HG02678 (cell line): ENCODE data around the gene CD58.
"Not testable (repeated sequence)": the region's sequence is repeated elsewhere in the genome, so short reads cannot be mapped to it uniquely, and the experiment has no call there.

Experiments
- ATAC-seq: cut with Tn5 transposase; IDR thresholded peaks from one replicate; pipeline ENCODE4 v1.9.1; 2021; ENCODE audit warnings: mild to moderate bottlenecking, moderate library complexity; ENCODE audit not compliant: unreplicated experiment

CD58 gene

DNA sequence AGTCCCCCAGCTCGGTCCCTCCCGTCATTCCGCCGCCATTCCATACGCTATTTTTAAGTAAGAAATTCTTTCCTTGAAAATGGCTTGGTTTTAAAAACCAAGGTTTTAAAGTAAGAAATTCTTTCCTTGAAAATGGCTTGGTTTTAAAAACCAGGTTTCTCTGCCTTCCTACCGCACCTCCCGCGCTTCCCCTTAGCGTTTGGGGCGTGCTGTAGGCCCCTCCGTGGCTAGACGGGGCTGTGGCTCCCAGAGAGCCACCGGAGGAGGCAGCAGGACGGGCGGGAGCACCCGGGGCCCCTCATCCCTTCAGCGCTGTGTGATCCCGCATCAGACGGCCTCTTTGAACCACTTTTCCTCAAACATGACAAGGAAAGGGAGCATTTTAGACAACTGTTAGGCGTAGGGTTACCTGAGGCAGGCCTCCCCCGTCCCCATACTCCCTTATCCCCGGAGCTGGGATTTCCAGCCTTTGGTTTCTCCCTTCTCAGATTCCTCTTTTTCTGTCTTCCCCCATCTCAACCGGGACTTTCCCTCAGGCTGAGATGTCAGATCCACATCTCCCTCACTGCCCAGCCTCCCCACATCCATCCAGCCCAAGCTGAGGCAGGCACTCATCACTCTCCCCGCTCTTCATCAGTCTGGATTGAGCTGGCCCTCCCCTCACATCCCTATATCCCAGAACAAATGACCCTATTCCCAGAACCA is 541 bp upstream of the CD58 start:
- ATAC-seq, result no peak

GRCh38 chr1:116569776-116570357 is 959 bp downstream of the CD58 start:
- ATAC-seq, result no peak

DNA sequence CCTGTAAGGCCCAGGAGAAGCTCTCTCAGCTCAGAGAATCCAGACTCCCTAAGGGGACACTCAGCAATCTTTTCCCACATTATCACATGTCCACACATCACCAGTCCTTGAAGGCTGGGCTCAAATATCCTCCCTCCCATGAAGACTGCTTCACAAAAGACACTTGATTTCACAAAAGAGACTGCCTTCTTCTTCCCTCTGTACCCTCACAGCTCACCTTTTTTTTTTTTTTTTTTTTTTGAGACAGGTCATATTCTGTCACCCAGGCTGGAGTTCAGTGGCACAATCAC is 1.5 kb downstream of the CD58 start:
- ATAC-seq, result no peak

DNA sequence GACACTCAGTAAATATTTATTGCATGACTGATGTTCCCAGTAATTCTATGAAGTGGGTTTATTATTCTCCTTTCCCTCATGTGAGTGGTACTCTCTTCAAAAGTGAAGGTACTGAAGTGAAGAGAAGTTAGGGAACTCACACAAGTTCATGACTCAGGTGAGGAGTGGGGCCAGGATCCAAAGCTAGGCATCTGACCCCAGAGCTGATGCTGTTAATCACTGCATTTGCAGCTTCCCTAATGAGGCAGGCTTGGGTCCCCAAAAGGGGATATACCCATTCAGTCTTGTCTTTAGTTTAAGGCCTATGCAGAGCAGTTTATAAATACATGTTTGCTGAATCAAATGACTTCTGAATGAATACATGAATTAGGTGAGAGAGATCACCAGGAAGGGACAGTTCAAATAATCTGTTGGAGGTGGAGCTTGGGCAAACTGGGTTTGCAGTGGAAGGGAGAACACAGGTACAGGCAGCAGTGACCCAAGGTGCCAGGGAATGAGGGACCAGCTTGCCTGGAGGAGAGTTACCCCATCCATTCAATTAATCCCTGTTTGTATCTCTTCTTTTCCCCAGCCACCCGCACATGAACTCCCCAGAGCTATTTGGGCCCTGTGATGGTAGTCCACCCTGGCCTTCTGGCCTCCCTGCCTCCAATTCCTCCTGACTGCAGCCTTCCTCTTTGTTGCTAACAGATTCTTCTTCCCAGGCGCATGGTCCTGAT is 2.0 kb downstream of the CD58 start:
- ATAC-seq, result no peak

GRCh38 chr1:116567790-116568661 is 2.8 kb downstream of the CD58 start:
- no peak for ATAC-seq

- ATAC-seq, result no peak
Measured at GRCh38 chr1:116565222-116565621, 5.6 kb downstream of the CD58 start.

- no peak for ATAC-seq
Measured at GRCh38 chr1:116564426-116564825, 6.4 kb downstream of the CD58 start.

DNA sequence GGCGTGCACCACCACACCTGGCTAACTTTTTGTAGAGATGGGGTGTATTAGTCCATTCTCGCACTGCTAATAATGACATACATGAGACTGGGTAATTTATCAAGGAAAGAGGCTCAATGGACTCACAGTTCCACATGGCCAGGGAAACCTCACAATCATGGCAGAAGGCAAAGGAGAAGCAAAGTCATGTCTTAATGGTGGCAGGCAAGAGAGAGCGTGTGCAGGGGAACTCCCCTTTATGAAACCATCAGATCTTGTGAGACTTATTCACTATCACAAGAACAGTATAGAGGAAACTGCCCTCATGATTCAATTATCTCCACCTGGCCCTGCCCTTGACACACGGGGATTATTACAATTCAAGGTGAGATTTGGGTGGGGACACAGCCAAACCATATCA is 8.4 kb downstream of the CD58 start:
- ATAC-seq, result not testable (repeated sequence)

- no peak for ATAC-seq
Measured at GRCh38 chr1:116561563-116561962, 9.3 kb downstream of the CD58 start.

DNA sequence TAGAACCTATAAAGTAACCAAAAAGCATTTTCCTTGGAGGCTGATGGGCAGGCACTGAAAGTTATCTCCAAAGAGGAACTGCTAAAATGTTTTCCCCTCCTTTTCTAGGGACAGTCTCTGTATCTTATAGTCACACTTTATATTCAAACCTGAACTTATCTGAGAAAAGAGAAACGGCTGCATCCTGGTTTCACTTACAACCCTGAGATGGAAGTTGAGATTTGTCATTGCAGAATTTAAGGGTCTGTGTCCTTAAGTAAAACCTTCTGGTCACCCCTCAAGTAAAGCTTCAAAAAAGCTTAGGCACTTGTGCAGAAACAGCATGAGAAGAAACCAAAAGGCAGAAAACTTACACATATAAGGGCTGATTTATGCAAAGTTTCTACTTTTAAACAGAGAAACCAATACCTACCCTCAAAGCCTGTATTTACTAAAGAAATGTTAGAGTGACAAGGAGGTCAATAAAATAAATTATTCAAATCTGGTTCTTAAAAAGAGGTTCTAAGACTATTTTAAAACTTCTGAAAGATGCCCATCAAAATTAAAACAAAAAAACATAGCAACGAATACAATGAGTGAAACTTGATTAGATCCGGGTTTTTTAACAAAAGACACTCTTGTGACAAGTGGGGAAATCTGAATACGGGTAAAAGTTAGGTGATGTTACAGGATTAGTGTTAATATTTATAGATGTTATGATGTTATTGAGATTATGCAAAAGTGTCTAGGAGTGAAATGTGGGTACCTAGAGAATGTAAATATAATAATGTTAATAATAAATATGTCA is 9.9 kb downstream of the CD58 start:
- ATAC-seq, result peak; percentile 30

DNA sequence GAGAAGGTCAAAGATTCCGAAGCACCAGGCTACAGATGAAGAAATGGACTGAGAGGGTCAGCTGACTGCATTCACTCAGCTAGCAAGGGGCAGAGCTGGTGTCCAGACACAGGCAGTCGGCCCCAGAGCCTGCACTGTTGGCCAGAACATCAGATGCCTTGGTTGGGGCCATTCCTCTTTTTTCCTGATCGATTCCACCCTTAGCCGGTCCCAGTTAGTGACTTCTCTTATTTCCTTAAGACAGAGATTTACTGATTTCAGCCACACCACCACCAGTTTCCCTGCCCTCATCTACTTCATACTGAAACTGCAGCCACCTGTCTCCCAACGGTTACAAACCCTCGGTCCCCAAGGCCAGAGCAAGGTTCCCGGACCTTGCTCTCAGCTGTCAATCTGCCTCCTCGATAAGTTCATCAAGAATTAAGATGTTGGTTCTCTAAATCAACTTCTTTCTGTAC is 11.5 kb downstream of the CD58 start:
- ATAC-seq, result peak; percentile 50

DNA sequence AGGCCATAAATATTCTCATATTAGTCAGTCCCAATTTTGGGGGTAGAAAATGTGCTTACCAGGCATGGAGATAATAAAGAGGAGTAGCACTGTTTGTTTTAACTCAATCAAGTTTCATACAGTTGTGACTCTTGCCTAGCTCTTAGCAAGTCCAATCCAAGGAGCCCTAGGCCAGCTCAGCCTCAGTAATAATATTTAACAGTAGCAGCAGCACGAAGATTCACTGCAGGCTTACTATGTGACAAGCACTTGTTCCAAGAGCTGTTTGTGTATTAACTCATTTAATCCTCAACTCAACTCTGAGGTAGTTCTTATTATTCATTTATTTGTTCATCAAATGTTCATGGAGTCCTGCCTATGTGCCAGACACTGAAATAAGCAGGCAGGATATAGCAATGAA is 12.3 kb downstream of the CD58 start:
- no peak for ATAC-seq

GRCh38 chr1:116558140-116558549 is 12.7 kb downstream of the CD58 start:
- ATAC-seq, result peak; percentile 30

- ATAC-seq, result no peak
Measured at GRCh38 chr1:116557323-116557878, 13.4 kb downstream of the CD58 start.

DNA sequence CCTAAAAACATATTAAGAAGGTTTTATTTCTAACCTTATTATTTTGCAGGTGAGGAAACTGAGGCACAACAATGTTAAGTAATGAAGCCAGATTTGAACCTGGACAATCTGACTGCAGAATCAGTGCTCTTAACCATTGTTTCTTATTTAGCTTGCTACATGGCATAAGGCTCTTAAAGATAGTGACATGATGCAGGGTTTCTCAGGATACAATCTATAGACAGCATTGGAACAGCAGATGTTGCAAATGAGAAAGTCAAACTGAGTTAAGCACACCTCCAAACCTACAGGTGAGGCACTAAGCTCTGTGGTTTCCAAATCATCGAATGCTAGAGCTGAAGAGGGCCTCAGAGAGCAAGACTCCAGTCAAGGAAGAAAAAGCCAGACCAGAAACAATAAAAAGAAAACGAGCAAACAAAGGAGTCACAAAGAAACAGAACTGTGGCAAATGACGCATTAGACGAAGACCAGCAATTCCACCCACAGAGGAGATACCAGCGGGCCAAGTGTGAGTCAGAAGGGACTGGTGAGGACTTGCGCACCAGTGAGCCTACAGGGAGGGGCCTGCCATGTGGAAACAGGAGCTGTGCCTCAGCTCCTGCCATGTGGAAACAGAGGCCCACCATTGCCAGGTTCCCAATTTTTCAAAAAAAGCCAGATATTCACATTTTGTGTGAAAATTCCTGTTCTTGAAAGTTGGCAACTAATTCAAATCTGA is 14.4 kb downstream of the CD58 start:
- peak; percentile 53 for ATAC-seq

DNA sequence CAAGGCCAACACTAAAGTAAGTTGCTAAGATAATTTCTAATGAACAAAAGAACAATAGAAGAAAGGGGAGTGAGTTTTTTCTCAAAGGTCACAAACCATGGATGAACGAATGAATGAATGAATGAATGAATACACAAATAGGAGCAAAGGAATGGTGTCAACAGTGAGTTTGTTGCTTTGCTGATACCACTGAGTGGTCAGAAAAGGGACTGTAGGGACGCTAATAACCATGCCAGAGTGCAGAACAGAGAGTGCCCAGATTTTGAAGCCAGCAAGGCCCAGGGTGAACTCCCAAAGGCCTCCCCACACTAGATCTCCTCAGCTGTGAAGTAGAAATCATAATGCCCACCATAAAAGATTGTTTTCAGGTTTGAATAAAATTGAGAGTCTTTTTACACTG is 15.9 kb downstream of the CD58 start:
- ATAC-seq, result no peak

- no peak for ATAC-seq
Measured at GRCh38 chr1:116553386-116554115, 17.3 kb downstream of the CD58 start.

GRCh38 chr1:116546354-116546977 is 24.4 kb downstream of the CD58 start:
- ATAC-seq, result no peak

DNA sequence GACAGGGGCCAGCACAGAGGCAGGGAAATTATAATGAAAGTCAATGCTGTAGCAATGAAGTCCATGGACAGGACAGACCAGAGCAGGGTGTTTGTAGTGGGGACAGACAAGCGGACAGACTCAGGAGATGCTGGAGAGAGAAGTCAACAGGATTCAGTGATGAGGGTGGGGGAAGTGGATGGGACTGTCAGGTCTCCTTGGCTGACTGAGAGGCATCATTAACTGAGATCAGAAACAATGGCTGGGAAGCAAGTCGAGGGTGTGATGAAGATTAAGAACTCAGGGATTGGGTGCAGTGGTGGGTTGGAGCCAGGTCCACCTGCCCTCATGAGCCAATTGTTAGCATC is 25.5 kb downstream of the CD58 start:
- no peak for ATAC-seq
